GM13976 (cell line): ENCODE measurements around the gene TBC1D2B.

Experiments used
- DNase-seq: peaks from one replicate; pipeline ENCODE4 v3.0.0; 2012; ENCODE audit warnings: low spot score
- CTCF ChIP-seq: IDR thresholded peaks from 2 replicates; pipeline ENCODE4 v1.5.1; 2012; ENCODE audit warnings: borderline replicate concordance, mild to moderate bottlenecking; ENCODE audit not compliant: insufficient read depth; ENCODE audit errors: extremely low read depth, missing control alignments, control extremely low read depth
- in situ Hi-C: fragments of 300-500 bp; cut with MboI; formaldehyde crosslinking; loops from one replicate; pipeline ENCODE4 v1.12.0; 2022; ENCODE audit warnings: low sequenced_read_pairs, mixed read lengths, inconsistent platforms; ENCODE audit not compliant: unreplicated experiment

Gene TBC1D2B

GRCh38 chr15:78082743-78083110 is 5.2 kb upstream of the TBC1D2B start:
- DNase-seq: no peak
- in situ Hi-C loops: no loop called here
- no peak for TF ChIP-seq CTCF

GRCh38 chr15:78082106-78082742 is 4.7 kb upstream of the TBC1D2B start:
- TF ChIP-seq CTCF: no peak
- in situ Hi-C loops: no loop called here
- no peak for DNase-seq

GRCh38 chr15:78080088-78080460 is 2.6 kb upstream of the TBC1D2B start:
- TF ChIP-seq CTCF: no peak
- in situ Hi-C loops: no loop called here
- no peak for DNase-seq

- DNase-seq: no peak
- in situ Hi-C loops: no loop called here
- TF ChIP-seq CTCF: no peak
Observed at GRCh38 chr15:78079298-78080087, 2.0 kb upstream of the TBC1D2B start.

GRCh38 chr15:78077871-78078210 is 330 bp upstream of the TBC1D2B start:
- in situ Hi-C loops: no loop called here

More at GRCh38 chr15:78077871-78078210, 330 bp upstream of the TBC1D2B start:
- no peak for TF ChIP-seq CTCF
- DNase-seq: no peak
